ENCODE measurements around the gene ELP1.
"Not testable (repeated sequence)": the region's sequence is repeated elsewhere in the genome, so short reads cannot be mapped to it uniquely, and the experiment has no call there.

ELP1 gene

DNA sequence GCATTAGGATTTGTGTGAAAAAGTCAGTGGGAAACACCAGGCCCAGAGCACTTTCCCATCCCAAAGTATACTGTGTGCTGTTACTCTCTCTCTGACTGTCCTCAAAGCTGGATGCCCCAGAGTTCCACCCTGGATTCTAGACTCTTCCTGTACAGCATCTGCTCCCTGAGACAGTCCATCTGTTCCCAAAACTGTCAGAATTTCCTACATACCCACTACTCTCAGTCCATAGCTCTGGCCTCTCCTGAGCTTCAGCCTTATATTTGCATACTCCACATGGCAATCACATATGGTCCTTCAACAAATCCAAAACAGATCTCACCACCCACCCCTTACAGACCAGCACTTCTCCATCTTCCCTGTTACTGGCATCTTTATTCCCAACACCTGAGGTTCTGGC, 9.5 kb downstream of the ELP1 start:
- Histone ChIP-seq H3K36me3 (ENCODE audit: control insufficient read depth, insufficient read depth, low read length) (peaks cover 74% of the 10 kb centered on the region), H3K4me1 (ENCODE audit: control insufficient read depth, insufficient read depth, low read length, poor library complexity, severe bottlenecking) (no peaks in the 10 kb centered on the region)

DNA sequence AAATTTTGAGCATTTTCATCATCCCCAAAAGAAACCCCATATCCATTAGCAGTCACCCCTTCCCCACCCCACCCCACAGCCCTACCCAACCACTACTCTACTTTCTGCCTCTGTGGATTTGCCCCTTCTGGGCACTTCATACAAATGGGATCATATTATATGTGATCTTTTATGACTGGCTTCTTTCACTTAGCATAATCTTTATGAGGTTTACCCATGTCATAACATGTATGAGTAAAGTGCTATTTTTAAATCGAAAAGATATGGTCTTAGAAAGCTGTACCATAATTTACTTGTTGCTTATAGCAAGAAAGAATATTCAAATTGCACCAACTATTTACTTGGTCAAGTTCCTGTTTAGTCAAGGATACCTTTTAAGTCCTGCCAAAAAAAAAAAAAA, 12.7 kb downstream of the ELP1 start:
- peaks cover 76% of the 10 kb centered on the region for H3K36me3 ChIP-seq (ENCODE audit: control insufficient read depth, insufficient read depth, low read length)
- H3K4me3 ChIP-seq (ENCODE audit: extremely low read depth, insufficient read depth, low read length, poor library complexity, severe bottlenecking): no peak overlapping the region
- H3K9me3 ChIP-seq (ENCODE audit: control insufficient read depth, low read length): no peaks in the 10 kb centered on the region
- H3K27ac ChIP-seq (ENCODE audit: low read depth, low read length, severe bottlenecking): no peak overlapping the region
- whole genome bisulfite sequencing, 2 experiments (ENCODE audit: insufficient coverage in 2 of 2): no CpG with 5 or more reads among the region's 1 CpG
- no peaks in the 10 kb centered on the region for H3K4me1 ChIP-seq (ENCODE audit: control insufficient read depth, insufficient read depth, low read length, poor library complexity, severe bottlenecking)

More for the DNA sequence above, 9.5 kb downstream of the ELP1 start:
- no peak overlapping the region for H3K27ac ChIP-seq (ENCODE audit: low read depth, low read length, severe bottlenecking)
- no peaks in the 10 kb centered on the region for H3K9me3 ChIP-seq (ENCODE audit: control insufficient read depth, low read length)
- no peak overlapping the region for H3K4me3 ChIP-seq (ENCODE audit: extremely low read depth, insufficient read depth, low read length, poor library complexity, severe bottlenecking)

DNA sequence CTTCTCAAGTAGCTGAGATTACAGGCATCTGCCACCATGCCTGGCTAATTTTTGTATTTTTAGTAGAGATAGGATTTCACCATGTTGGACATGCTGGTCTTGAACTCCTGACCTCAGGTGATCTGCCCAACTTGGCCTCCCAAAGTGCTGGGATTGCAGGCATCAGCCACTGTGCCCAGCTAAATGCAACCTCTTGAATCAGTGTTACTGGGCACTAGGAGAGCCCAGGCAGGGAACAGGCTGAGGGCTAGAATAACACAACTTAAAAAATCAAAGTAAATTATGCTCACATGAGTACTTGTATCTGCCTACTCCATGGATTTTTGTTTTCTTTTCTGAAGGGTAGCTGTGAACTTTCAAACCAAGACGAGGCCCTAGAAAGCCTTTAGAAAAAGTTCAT, 13.5 kb downstream of the ELP1 start:
- H3K9me3 ChIP-seq (ENCODE audit: control insufficient read depth, low read length); H3K4me3 ChIP-seq (ENCODE audit: extremely low read depth, insufficient read depth, low read length, poor library complexity, severe bottlenecking); H3K27ac ChIP-seq (ENCODE audit: low read depth, low read length, severe bottlenecking); H3K4me1 ChIP-seq (ENCODE audit: control insufficient read depth, insufficient read depth, low read length, poor library complexity, severe bottlenecking): not testable (repeated sequence)
- 100% methylated on average over 1 of the region's 1 CpG; no CpG with 5 or more reads in 1 of the 2 experiments for WGBS, 2 experiments (ENCODE audit: insufficient coverage in 2 of 2)
- peaks cover 76% of the 10 kb centered on the region for H3K36me3 ChIP-seq (ENCODE audit: control insufficient read depth, insufficient read depth, low read length)

DNA sequence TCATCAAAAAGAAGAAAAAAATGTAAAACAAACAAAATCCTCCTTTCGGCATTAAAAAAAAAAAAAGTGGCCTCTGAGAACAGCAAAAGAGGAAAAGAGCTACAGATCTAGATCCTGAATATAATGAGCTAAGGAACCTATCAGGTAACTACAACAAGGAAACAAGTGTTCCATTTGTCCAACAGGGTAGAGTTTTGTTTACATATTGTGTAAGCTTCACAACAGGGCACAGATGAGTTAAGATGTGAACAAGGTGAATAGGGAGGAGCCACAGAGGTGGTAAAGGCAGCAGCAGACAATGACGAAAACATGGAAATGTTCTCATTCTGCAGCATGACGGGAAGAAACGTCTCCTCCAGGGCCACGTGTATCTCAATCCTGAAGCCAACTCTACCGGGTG, 14.4 kb downstream of the ELP1 start:
- H3K27ac ChIP-seq (ENCODE audit: low read depth, low read length, severe bottlenecking): no peak overlapping the region
- 93% methylated on average over 3 to 5 of the region's 6 CpGs for WGBS, 2 experiments (ENCODE audit: insufficient coverage in 2 of 2)
- peaks cover 72% of the 10 kb centered on the region for H3K36me3 ChIP-seq (ENCODE audit: control insufficient read depth, insufficient read depth, low read length)
- H3K9me3 ChIP-seq (ENCODE audit: control insufficient read depth, low read length): no peaks in the 10 kb centered on the region
- H3K4me1 ChIP-seq (ENCODE audit: control insufficient read depth, insufficient read depth, low read length, poor library complexity, severe bottlenecking): no peaks in the 10 kb centered on the region
- no peak overlapping the region for H3K4me3 ChIP-seq (ENCODE audit: extremely low read depth, insufficient read depth, low read length, poor library complexity, severe bottlenecking)

DNA sequence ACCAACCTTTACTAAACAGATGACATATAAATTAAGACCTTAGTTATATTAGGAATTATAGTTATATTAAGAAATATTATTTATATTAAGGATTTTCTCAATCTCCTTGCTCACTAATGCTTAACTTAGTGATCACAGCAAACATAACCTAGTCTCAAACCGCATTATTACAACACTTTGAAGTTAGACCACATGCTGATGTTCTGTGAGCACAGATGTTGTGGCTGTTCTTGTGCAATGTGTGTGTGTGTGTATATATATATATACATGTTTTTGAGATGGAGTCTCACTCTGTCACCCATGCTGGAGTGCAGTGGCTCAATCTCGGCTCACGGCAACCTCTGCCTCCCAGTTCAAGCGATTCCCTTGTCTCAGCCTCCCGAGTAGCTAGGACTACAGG, 20.5 kb downstream of the ELP1 start:
- no peak overlapping the region for H3K27ac ChIP-seq (ENCODE audit: low read depth, low read length, severe bottlenecking)
- H3K36me3 ChIP-seq (ENCODE audit: control insufficient read depth, insufficient read depth, low read length): peaks cover 76% of the 10 kb centered on the region
- H3K9me3 ChIP-seq (ENCODE audit: control insufficient read depth, low read length): no peaks in the 10 kb centered on the region
- 85 to 96% methylated on average over 4 of the region's 5 CpGs for WGBS, 2 experiments (ENCODE audit: insufficient coverage in 2 of 2)
- no peak overlapping the region for H3K4me3 ChIP-seq (ENCODE audit: extremely low read depth, insufficient read depth, low read length, poor library complexity, severe bottlenecking)
- H3K4me1 ChIP-seq (ENCODE audit: control insufficient read depth, insufficient read depth, low read length, poor library complexity, severe bottlenecking): no peaks in the 10 kb centered on the region

DNA sequence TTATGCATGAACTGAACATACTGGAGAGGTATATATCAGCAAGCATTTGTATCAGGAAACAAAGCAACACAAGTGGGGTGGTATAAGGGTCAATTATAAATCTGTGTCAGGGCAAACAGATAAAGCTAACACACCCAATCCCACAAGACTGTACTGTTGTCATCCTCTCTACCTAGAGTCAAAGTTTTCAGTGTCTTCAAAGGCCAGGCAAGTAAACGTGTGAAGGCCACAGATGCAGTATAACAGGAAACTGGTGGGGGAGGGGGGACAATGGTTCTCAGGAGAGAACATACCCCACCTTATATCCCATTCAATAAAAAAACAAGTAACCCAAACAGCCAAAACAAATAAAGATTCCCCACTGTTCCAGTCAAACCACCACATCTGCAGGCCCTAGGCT, 22.1 kb downstream of the ELP1 start:
- Histone ChIP-seq H3K36me3 (ENCODE audit: control insufficient read depth, insufficient read depth, low read length) (peaks cover 75% of the 10 kb centered on the region), H3K4me3 (ENCODE audit: extremely low read depth, insufficient read depth, low read length, poor library complexity, severe bottlenecking) (no peak overlapping the region), H3K4me1 (ENCODE audit: control insufficient read depth, insufficient read depth, low read length, poor library complexity, severe bottlenecking) (no peaks in the 10 kb centered on the region), H3K9me3 (ENCODE audit: control insufficient read depth, low read length) (no peaks in the 10 kb centered on the region), H3K27ac (ENCODE audit: low read depth, low read length, severe bottlenecking) (no peak overlapping the region)
- WGBS, 2 experiments (ENCODE audit: insufficient coverage in 2 of 2): no CpG with 5 or more reads among the region's 1 CpG

DNA sequence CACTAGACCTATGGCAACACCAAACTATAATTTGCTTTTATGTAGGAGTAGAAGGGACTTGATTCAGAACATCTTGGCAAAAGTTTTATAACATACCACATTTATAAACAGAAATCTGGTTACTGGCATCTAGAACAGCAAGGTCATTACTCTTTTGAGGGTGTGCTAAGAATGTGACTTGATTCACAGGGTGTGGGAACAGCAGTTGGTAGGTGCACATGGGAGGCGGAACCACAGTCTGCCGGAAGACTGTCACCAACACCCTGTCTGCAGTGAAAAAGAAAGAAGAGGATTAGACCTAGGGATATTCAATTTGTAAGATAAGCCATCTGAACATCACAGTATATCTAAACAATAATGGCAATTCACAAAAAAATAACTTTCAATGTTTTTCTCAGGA, 23.0 kb downstream of the ELP1 start:
- no peak overlapping the region for H3K4me3 ChIP-seq (ENCODE audit: extremely low read depth, insufficient read depth, low read length, poor library complexity, severe bottlenecking)
- 100% methylated on average over 1 of the region's 2 CpGs; no CpG with 5 or more reads in 1 of the 2 experiments for WGBS, 2 experiments (ENCODE audit: insufficient coverage in 2 of 2)
- no peak overlapping the region for H3K27ac ChIP-seq (ENCODE audit: low read depth, low read length, severe bottlenecking)
- peaks cover 82% of the 10 kb centered on the region for H3K36me3 ChIP-seq (ENCODE audit: control insufficient read depth, insufficient read depth, low read length)
- no peaks in the 10 kb centered on the region for H3K9me3 ChIP-seq (ENCODE audit: control insufficient read depth, low read length)
- H3K4me1 ChIP-seq (ENCODE audit: control insufficient read depth, insufficient read depth, low read length, poor library complexity, severe bottlenecking): no peaks in the 10 kb centered on the region

DNA sequence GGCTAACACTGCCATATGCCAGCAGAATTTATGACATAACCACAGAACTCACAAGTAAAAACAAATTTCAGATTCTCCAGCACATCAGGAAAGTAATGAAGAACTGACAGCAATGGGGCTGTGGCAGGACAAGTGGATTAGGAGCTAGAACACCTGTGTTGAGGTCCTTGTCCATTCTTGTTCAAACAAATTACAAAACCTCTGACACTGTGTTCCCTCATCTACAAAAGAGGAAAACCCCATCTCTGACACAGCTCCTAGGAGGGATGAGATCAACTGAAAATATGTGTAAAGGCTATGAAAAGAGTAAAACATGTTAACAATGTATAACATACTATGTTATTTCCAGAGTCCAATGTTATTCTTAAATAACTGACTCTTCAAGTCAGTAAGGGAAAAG, 23.5 kb downstream of the ELP1 start:
- no peak overlapping the region for H3K27ac ChIP-seq (ENCODE audit: low read depth, low read length, severe bottlenecking)
- no peak overlapping the region for H3K4me3 ChIP-seq (ENCODE audit: extremely low read depth, insufficient read depth, low read length, poor library complexity, severe bottlenecking)
- H3K36me3 ChIP-seq (ENCODE audit: control insufficient read depth, insufficient read depth, low read length): peaks cover 80% of the 10 kb centered on the region
- no peaks in the 10 kb centered on the region for H3K9me3 ChIP-seq (ENCODE audit: control insufficient read depth, low read length)
- H3K4me1 ChIP-seq (ENCODE audit: control insufficient read depth, insufficient read depth, low read length, poor library complexity, severe bottlenecking): no peaks in the 10 kb centered on the region

DNA sequence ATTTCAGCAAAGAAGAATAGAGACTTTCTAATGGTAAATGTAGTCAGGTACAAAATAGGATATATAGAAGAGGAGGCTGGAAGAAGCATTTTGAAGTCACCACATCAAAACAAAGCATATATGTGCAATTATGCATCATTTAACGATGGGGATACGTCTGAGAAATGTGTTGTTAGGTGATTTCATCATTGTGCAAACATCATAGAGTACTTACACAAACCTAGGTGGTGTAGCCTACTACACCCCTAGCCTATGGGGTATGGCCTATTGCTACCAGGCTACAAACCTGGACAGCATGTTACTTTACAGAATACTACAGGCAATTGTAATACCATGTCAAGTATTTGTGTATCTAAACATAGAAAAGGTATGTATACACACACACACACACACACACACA, 28.4 kb downstream of the ELP1 start:
- no CpG with 5 or more reads among the region's 2 CpGs for WGBS, 2 experiments (ENCODE audit: insufficient coverage in 2 of 2)
- Histone ChIP-seq H3K9me3 (ENCODE audit: control insufficient read depth, low read length) (no peaks in the 10 kb centered on the region), H3K27ac (ENCODE audit: low read depth, low read length, severe bottlenecking) (no peak overlapping the region), H3K36me3 (ENCODE audit: control insufficient read depth, insufficient read depth, low read length) (peaks cover 81% of the 10 kb centered on the region), H3K4me1 (ENCODE audit: control insufficient read depth, insufficient read depth, low read length, poor library complexity, severe bottlenecking) (no peaks in the 10 kb centered on the region), H3K4me3 (ENCODE audit: extremely low read depth, insufficient read depth, low read length, poor library complexity, severe bottlenecking) (no peak overlapping the region)

DNA sequence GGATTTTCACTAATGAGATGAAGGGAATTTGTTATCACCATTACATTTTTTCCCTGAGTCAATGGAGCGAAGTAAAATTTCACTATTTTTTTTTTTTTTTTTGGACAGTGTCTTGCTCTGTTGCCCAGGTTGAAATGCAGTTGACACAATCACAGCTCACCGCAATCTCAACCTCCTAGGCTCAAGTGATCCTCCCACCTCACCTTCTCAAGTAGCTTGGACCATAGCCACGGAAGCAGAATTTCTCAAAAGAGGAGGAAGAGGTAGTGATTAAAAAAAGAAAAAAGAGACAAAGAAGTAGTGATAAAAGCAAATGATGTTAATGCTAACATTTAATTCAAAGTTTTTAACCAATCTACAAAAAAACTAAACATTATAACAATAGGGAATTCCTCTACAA, 29.8 kb downstream of the ELP1 start:
- Histone ChIP-seq H3K4me1 (ENCODE audit: control insufficient read depth, insufficient read depth, low read length, poor library complexity, severe bottlenecking) (no peaks in the 10 kb centered on the region), H3K36me3 (ENCODE audit: control insufficient read depth, insufficient read depth, low read length) (peaks cover 81% of the 10 kb centered on the region), H3K4me3 (ENCODE audit: extremely low read depth, insufficient read depth, low read length, poor library complexity, severe bottlenecking) (no peak overlapping the region), H3K27ac (ENCODE audit: low read depth, low read length, severe bottlenecking) (no peak overlapping the region), H3K9me3 (ENCODE audit: control insufficient read depth, low read length) (no peaks in the 10 kb centered on the region)
- WGBS, 2 experiments (ENCODE audit: insufficient coverage in 2 of 2): 100% methylated on average over 1 of the region's 3 CpGs; no CpG with 5 or more reads in 1 of the 2 experiments

DNA sequence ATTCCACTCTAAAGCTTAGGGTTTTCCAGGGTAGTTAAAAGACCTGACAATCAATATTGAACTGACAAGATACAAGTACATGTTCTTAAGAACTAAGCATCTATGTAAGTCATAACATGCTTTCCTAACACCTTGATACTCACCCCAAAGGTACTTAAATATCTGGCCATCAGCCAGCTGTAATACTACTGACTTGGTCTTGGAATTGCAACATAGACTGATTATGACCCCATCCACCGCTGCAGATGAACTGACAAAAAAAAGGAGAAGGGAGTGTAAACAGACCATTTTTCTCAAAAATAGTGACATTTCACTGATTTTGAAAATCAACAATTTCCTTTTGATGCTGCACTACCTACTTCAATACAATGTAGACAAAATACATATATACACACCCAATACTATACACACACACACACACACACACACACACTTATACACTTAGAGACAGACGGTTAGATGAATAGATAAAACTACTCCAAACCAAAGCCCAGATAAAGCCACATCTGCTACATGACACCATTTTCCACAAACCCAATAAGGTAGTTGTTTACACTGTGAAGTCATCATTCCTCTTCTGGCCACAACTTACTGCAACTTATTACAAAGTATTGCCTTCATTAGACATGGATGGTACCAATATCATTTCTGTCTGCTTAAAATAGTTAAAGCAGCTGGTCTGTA, 30.4 kb downstream of the ELP1 start:
- 86 to 100% methylated on average over 1 to 2 of the region's 2 CpGs for WGBS, 2 experiments (ENCODE audit: insufficient coverage in 2 of 2)
- Histone ChIP-seq H3K27ac (ENCODE audit: low read depth, low read length, severe bottlenecking) (no peak overlapping the region), H3K4me3 (ENCODE audit: extremely low read depth, insufficient read depth, low read length, poor library complexity, severe bottlenecking) (no peak overlapping the region), H3K9me3 (ENCODE audit: control insufficient read depth, low read length) (no peaks in the 10 kb centered on the region), H3K4me1 (ENCODE audit: control insufficient read depth, insufficient read depth, low read length, poor library complexity, severe bottlenecking) (no peaks in the 10 kb centered on the region), H3K36me3 (ENCODE audit: control insufficient read depth, insufficient read depth, low read length) (peaks cover 78% of the 10 kb centered on the region)
